Choroid plexus epithelial cell (primary cell): ENCODE data around the gene LGALS16.
"Not testable (repeated sequence)": the region's sequence is repeated elsewhere in the genome, so short reads cannot be mapped to it uniquely, and the experiment has no call there.

Experiments
- DNase-seq: peaks from one replicate; pipeline ENCODE4 v3.0.0-alpha.2; 2010; ENCODE audit warnings: low read depth
- H3K4me3 ChIP-seq: 2 replicates; pipeline ENCODE4 v1.5.1; 2011; ENCODE audit warnings: low read depth, mild to moderate bottlenecking, control low read depth, low read length, moderate library complexity
- CTCF ChIP-seq: conservative IDR thresholded peaks from 2 replicates; pipeline ENCODE4 v1.5.1; 2011; ENCODE audit warnings: low read depth, mild to moderate bottlenecking, control low read depth, inconsistent platforms, low read length, moderate library complexity

Gene LGALS16

DNA sequence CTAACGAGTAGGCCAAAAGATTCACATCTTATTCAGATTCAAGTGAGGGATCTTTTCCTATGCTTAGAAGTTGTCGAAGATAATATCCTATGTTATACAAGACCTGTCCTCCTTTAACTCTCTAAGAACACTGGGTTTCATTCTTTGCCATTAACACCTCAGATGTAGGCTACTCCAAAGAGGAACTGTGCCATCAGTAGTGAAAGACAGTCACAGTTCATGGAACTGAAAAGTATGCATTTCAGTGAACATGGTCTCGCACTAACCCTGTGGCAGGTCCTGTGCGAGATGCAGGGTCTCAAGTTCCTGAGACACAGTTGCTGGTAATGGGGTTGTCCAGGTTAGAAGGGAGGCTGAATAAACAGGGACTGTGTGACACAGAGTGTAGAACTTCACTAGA lies 4.1 kb downstream of the LGALS16 start:
- DNase-seq = no peak
- no peak overlapping the region for H3K4me3 ChIP-seq
- TF ChIP-seq CTCF = no peak

GRCh38 chr19:39660661-39661060 lies 4.9 kb downstream of the LGALS16 start:
- DNase-seq = no peak
- TF ChIP-seq CTCF = no peak
- H3K4me3 ChIP-seq = no peak overlapping the region

GRCh38 chr19:39661565-39661964 lies 5.9 kb downstream of the LGALS16 start:
- no peak for TF ChIP-seq CTCF
- DNase-seq = no peak
- no peak overlapping the region for H3K4me3 ChIP-seq

DNA sequence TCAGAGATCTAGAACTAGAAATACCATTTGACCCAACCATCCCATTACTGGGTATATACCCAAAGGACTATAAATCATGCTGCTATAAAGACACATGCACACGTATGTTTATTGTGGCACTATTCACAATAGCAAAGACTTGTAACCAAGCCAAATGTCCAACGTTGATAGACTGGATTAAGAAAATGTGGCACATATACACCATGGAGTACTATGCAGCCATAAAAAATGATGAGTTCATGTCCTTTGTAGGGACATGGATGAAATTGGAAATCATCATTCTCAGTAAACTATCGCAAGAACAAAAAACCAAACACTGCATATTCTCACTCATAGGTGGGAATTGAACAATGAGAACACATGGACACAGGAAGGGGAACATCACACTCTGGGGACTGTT lies 14.1 kb downstream of the LGALS16 start:
- not testable (repeated sequence) for H3K4me3 ChIP-seq, DNase-seq

- no peak for TF ChIP-seq CTCF
- DNase-seq = no peak
- no peak overlapping the region for H3K4me3 ChIP-seq
Observed at GRCh38 chr19:39670998-39671397, 15.3 kb downstream of the LGALS16 start.

DNA sequence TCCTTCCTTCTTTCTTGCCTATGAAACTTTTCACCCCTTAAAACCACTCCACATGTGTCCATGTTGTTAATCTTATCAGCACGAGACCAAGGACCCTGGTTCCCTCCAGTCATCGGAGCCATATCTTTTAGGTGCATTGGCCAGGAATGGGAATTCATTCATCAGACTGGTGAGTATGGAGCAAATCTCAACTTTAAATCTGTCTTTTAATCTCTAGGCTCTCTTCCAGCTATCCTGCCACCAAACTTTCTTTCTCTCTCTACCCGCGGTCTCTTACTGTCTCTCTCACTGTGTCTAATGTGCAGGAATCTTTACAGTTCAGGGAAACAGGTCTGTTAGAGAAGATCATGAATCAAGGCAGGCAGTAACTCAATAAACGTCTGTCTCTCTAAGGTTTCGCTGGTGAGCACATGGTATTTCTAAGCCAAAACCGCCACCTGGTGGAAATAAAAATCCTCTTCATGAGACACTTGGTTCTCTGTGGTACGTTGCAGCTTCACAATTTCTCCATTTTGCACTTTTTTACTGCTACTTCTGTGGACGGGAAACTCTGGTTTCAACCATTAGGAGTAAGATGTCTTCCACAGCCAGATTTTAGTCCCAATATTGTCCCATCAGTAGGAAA lies 16.1 kb downstream of the LGALS16 start:
- DNase-seq = peak; percentile 74
- TF ChIP-seq CTCF = peak; percentile 71

GRCh38 chr19:39672473-39672872 lies 16.8 kb downstream of the LGALS16 start:
- no peak overlapping the region for H3K4me3 ChIP-seq
- no peak for DNase-seq
- TF ChIP-seq CTCF = no peak

More for the DNA sequence above, 16.1 kb downstream of the LGALS16 start:
- H3K4me3 ChIP-seq = no peak overlapping the region

GRCh38 chr19:39673862-39674261 lies 18.1 kb downstream of the LGALS16 start:
- not testable (repeated sequence) for H3K4me3 ChIP-seq
- peak; percentile 2 for DNase-seq
